Fibroblast of skin of scalp (primary cell): ENCODE results near the gene FAU.
"Not testable (repeated sequence)": the region's sequence is repeated elsewhere in the genome, so short reads cannot be mapped to it uniquely, and the experiment has no call there.

Experiments
- DNase-seq: peaks from one replicate; pipeline ENCODE4 v3.0.0-alpha.2; 2013

The FAU gene

GRCh38 chr11:65119670-65119995 is 2.3 kb downstream of the FAU start:
- no peak for DNase-seq

GRCh38 chr11:65118891-65119669 is 2.9 kb downstream of the FAU start:
- not testable (repeated sequence) for DNase-seq

GRCh38 chr11:65118097-65118837 is 3.7 kb downstream of the FAU start:
- DNase-seq: no peak

GRCh38 chr11:65117206-65118096 is 4.5 kb downstream of the FAU start, which contains the start of gene ZNHIT2:
TSS of gene ZNHIT2 (minus strand) at chr11:65117701. CDS start at chr11:65117653, 48 bp downstream.
- peak; percentile 99 for DNase-seq

- peak; percentile 20 for DNase-seq
Observed at GRCh38 chr11:65116370-65117205, 5.3 kb downstream of the FAU start.

GRCh38 chr11:65115361-65116082 is 6.4 kb downstream of the FAU start:
- DNase-seq: no peak

GRCh38 chr11:65114538-65115171 is 7.3 kb downstream of the FAU start:
- no peak for DNase-seq

GRCh38 chr11:65113839-65114238 is 8.1 kb downstream of the FAU start:
- no peak for DNase-seq

GRCh38 chr11:65113361-65113756 is 8.6 kb downstream of the FAU start:
- peak; percentile 27 for DNase-seq

- peak; percentile 20 for DNase-seq
Observed at GRCh38 chr11:65112546-65113360, 9.2 kb downstream of the FAU start.

GRCh38 chr11:65111744-65112545 is 10.0 kb downstream of the FAU start, which contains the start of gene TM7SF2:
TSS of gene TM7SF2 (plus strand) at chr11:65111872. CDS start at chr11:65112016, 144 bp downstream.
- DNase-seq: peak; percentile 86

GRCh38 chr11:65111159-65111743 is 10.7 kb downstream of the FAU start:
- DNase-seq: no peak

- peak; percentile 74 for DNase-seq
Observed at GRCh38 chr11:65110354-65110861, 11.5 kb downstream of the FAU start.

- no peak for DNase-seq
Observed at GRCh38 chr11:65109231-65110198, 12.4 kb downstream of the FAU start.

- no peak for DNase-seq
Observed at GRCh38 chr11:65108469-65109123, 13.3 kb downstream of the FAU start.

GRCh38 chr11:65107751-65108468 is 14.0 kb downstream of the FAU start:
- no peak for DNase-seq
